Measurements from ENCODE around the gene BARHL2. TPM values are rescaled to one million over a fixed set of nuclear protein-coding genes. Genes with fewer than 3 reads are reported as not detected.

The BARHL2 gene
- total and polyA plus RNA-seq, 2 of the 4 experiments (the other 2 are of a cell fraction) = not detected

DNA sequence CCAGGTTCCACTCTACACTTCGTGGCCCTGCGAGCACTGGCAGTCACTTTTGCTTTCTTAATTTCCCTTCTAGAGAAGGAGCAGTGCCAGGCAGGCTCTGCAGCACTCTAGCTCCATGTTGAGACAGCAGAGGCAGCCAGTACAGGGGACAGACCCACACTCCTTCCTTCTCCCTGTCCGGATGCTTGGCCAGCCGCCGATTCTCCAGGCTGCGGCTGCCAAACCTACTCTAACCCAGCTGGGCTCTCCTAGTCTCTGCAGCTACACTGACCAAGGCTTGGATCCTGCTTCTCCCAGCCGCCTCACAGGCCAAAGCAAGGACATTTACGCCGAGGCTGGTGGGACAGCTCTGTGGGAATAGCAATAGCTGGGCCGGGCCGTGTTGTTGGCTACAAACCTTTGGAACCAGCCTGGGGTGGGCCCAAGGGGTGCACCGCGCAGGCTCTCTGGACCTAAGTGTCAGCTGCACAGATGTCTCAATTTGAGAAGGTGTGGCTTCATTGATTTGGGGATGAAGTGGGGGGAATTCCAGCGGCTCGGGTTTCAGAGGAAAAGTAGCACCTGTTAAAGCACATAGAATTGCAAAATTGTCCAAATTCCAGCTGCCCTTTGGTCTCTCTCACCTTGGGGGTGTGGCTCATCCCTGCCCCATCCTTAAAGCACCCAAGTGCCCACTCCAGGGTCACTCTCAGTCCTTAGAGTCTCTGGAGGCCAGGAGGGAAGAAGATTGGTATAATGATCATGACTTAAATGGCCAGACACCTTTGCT is 3.2 kb downstream of the BARHL2 start:
- Histone ChIP-seq H2AK5ac (ENCODE audit: low read depth, low read length) (no peak overlapping the region), H3K9me3 (ENCODE audit: control insufficient read depth, insufficient read depth, low read length) (peaks cover 7% of the 10 kb centered on the region; the same call in 1 of the 2 replicates), H4K20me1 (ENCODE audit: insufficient read depth, low read length) (no peaks in the 10 kb centered on the region), H3K27me3 (ENCODE audit: control insufficient read depth, insufficient read depth, low read length) (peaks cover 88% of the 10 kb centered on the region), H2AK9ac (replicated peaks; ENCODE audit: low read depth, low read length, poor library complexity) (no peak overlapping the region), H3K27ac (ENCODE audit: insufficient read depth, low read length) (no peak overlapping the region), H3K23ac (ENCODE audit: low read depth, low read length) (no peak overlapping the region), H4K5ac (ENCODE audit: low read depth, low read length) (no peak overlapping the region), H3K9ac (ENCODE audit: low read depth, low read length) (no peak overlapping the region), H3K56ac (ENCODE audit: extremely low read depth, insufficient read depth, low read length) (no peak overlapping the region), H3K79me1 (ENCODE audit: low read depth in 1 of 2, low read length in 2 of 2) (no peaks in the 10 kb centered on the region), H3K4me3 (ENCODE audit: insufficient read depth, low read depth, low read length) (no peak overlapping the region), H2AFZ (replicated peaks; ENCODE audit: low read length, poor library complexity) (no peak overlapping the region), H3K4me1 (ENCODE audit: control insufficient read depth, insufficient read depth, low read length) (no peaks in the 10 kb centered on the region), H3K14ac (replicated peaks; ENCODE audit: low read depth, low read length) (no peak overlapping the region), H3K9me1 (ENCODE audit: insufficient read depth, low read length) (no peaks in the 10 kb centered on the region), H2BK5ac (ENCODE audit: low read depth, low read length, poor library complexity, severe bottlenecking) (no peak overlapping the region), H3K18ac (ENCODE audit: low read depth, low read length) (no peak overlapping the region), H2BK15ac (ENCODE audit: low read depth, low read length) (no peak overlapping the region), H3K4me2 (ENCODE audit: low read depth, low read length) (no peak overlapping the region), H4K8ac (ENCODE audit: low read depth in 2 of 2, low read length in 2 of 2) (no peak overlapping the region), H4K91ac (ENCODE audit: insufficient read depth, low read depth, low read length) (no peak overlapping the region), H2BK20ac (ENCODE audit: low read depth, low read length) (no peak overlapping the region), H3K4ac (ENCODE audit: low read depth, low read length) (no peak overlapping the region), H3K36me3 (ENCODE audit: control insufficient read depth, insufficient read depth, low read length) (no peaks in the 10 kb centered on the region), H2BK120ac (ENCODE audit: low read depth, low read length) (no peak overlapping the region)
- intact Hi-C loops (cut with micrococcal nuclease) = no loop called here
- ChIA-PET POLR2A (ENCODE audit: unreplicated experiment) (no interaction called here), CTCF (no interaction called here)
- TF ChIP-seq, protein P1, sequence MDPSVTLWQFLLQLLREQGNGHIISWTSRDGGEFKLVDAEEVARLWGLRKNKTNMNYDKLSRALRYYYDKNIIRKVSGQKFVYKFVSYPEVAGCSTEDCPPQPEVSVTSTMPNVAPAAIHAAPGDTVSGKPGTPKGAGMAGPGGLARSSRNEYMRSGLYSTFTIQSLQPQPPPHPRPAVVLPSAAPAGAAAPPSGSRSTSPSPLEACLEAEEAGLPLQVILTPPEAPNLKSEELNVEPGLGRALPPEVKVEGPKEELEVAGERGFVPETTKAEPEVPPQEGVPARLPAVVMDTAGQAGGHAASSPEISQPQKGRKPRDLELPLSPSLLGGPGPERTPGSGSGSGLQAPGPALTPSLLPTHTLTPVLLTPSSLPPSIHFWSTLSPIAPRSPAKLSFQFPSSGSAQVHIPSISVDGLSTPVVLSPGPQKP (IDR thresholded peaks at IDR 0.05; ENCODE audit: borderline replicate concordance, low read depth, low read length) = no peak
- no peak for TF ChIP-seq POLR2A (IDR thresholded peaks at IDR 0.05; ENCODE audit: low read depth, low read length)
- no peak for TF ChIP-seq RAD21 (IDR thresholded peaks at IDR 0.05; ENCODE audit: low read length)
- TF ChIP-seq SMC3 (IDR thresholded peaks at IDR 0.05; ENCODE audit: low read depth, low read length) = no peak
- TF ChIP-seq RFX5 (IDR thresholded peaks at IDR 0.05; ENCODE audit: low read depth, low read length) = no peak
- no peak for TF ChIP-seq BHLHE40 (IDR thresholded peaks at IDR 0.05; ENCODE audit: low read depth, low read length)
- TF ChIP-seq CEBPB (IDR thresholded peaks at IDR 0.05; ENCODE audit: low read depth, low read length) = no peak
- TF ChIP-seq, protein P2, sequence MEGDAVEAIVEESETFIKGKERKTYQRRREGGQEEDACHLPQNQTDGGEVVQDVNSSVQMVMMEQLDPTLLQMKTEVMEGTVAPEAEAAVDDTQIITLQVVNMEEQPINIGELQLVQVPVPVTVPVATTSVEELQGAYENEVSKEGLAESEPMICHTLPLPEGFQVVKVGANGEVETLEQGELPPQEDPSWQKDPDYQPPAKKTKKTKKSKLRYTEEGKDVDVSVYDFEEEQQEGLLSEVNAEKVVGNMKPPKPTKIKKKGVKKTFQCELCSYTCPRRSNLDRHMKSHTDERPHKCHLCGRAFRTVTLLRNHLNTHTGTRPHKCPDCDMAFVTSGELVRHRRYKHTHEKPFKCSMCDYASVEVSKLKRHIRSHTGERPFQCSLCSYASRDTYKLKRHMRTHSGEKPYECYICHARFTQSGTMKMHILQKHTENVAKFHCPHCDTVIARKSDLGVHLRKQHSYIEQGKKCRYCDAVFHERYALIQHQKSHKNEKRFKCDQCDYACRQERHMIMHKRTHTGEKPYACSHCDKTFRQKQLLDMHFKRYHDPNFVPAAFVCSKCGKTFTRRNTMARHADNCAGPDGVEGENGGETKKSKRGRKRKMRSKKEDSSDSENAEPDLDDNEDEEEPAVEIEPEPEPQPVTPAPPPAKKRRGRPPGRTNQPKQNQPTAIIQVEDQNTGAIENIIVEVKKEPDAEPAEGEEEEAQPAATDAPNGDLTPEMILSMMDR (conservative IDR thresholded peaks at IDR 0.05; ENCODE audit: low read depth, low read length) = no peak
- no peak for TF ChIP-seq MXI1 (IDR thresholded peaks at IDR 0.05; ENCODE audit: borderline replicate concordance, low read depth, low read length)
- no peak for TF ChIP-seq CHD1 (IDR thresholded peaks at IDR 0.05; ENCODE audit: low read depth, low read length)
- TF ChIP-seq, protein P3, sequence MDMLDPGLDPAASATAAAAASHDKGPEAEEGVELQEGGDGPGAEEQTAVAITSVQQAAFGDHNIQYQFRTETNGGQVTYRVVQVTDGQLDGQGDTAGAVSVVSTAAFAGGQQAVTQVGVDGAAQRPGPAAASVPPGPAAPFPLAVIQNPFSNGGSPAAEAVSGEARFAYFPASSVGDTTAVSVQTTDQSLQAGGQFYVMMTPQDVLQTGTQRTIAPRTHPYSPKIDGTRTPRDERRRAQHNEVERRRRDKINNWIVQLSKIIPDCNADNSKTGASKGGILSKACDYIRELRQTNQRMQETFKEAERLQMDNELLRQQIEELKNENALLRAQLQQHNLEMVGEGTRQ (IDR thresholded peaks at IDR 0.05; ENCODE audit: low read depth, low read length) = no peak
- TF ChIP-seq MAZ (IDR thresholded peaks at IDR 0.05; ENCODE audit: borderline replicate concordance, low read depth, low read length) = no peak
- no peak for TF ChIP-seq NFE2L2 (IDR thresholded peaks at IDR 0.05; ENCODE audit: low read depth, low read length)
- TF ChIP-seq MAFK (IDR thresholded peaks at IDR 0.05; ENCODE audit: low read depth, low read length) = no peak
- no peak for TF ChIP-seq FOS (IDR thresholded peaks at IDR 0.05; ENCODE audit: low read depth, low read length)
- no peak for TF ChIP-seq RCOR1 (IDR thresholded peaks at IDR 0.05; ENCODE audit: insufficient replicate concordance, low read length)
- dilution Hi-C loops (cut with HindIII; ENCODE audit: low sequenced_read_pairs, unreplicated experiment) = no loop called here
- no peak for ATAC-seq (ENCODE audit: low read depth)
- no peak for DNase-seq
- WGBS, 2 experiments (ENCODE audit: extremely low coverage in 2 of 2, insufficient read length in 1 of 2) = 0% methylated on average over 5 of the region's 15 CpGs; no CpG with 5 or more reads in 1 of the 2 experiments
- BruUV-seq (replicated peaks) = no TSS peak
- in situ Hi-C loops (cut with MboI; ENCODE audit: low sequenced_read_pairs) = no loop called here

Data from IMR-90 (cell line).